DOHH2 (cell line): Measurements from ENCODE around the gene NUMBL.

Source experiments
- H3F3A ChIP-seq: fragments of 200-600 bp; sonication (generic), shearing (Covaris generic); 2 replicates; pipeline ENCODE4 v1.6.0; 2016; ENCODE audit warnings: antibody characterized with exemption, mild to moderate bottlenecking; ENCODE audit not compliant: control insufficient read depth, insufficient read depth
- H3K27ac ChIP-seq: fragments of 200-600 bp; sonication (generic); 2 replicates; pipeline ENCODE4 v1.5.1; 2014; ENCODE audit warnings: low read depth, mild to moderate bottlenecking, low read length, moderate library complexity
- H3K27me3 ChIP-seq: fragments of 200-600 bp; sonication (generic); 2 replicates; pipeline ENCODE4 v1.6.1; 2014; ENCODE audit warnings: mild to moderate bottlenecking, low read length, mixed read lengths; ENCODE audit not compliant: control insufficient read depth
- H3K36me3 ChIP-seq: fragments of 200-600 bp; sonication (generic); 2 replicates; pipeline ENCODE4 v1.6.1; 2014; ENCODE audit warnings: mild to moderate bottlenecking, low read length, moderate library complexity, mixed read lengths; ENCODE audit not compliant: control insufficient read depth
- H3K4me1 ChIP-seq: fragments of 200-600 bp; sonication (generic); 2 replicates; pipeline ENCODE4 v1.6.1; 2014; ENCODE audit warnings: mild to moderate bottlenecking, low read length, mixed read lengths; ENCODE audit not compliant: control insufficient read depth
- H3K4me2 ChIP-seq: fragments of 200-600 bp; sonication (generic); 2 replicates; pipeline ENCODE4 v1.6.0; 2014; ENCODE audit warnings: mild to moderate bottlenecking, low read length, moderate library complexity
- H3K4me3 ChIP-seq: fragments of 200-600 bp; sonication (generic); 2 replicates; pipeline ENCODE4 v1.5.1; 2014; ENCODE audit warnings: mild to moderate bottlenecking, low read length, mixed read lengths
- H3K79me2 ChIP-seq: fragments of 200-600 bp; sonication (generic); 2 replicates; pipeline ENCODE4 v1.6.1; 2014; ENCODE audit warnings: mild to moderate bottlenecking, low read length, mixed read lengths; ENCODE audit not compliant: control insufficient read depth
- H3K9me2 ChIP-seq: fragments of 200-600 bp; sonication (generic); replicated peaks from 2 replicates; pipeline ENCODE4 v1.6.1; 2014; ENCODE audit warnings: mild to moderate bottlenecking, low read length, mixed read lengths; ENCODE audit not compliant: control insufficient read depth
- H3K9me3 ChIP-seq: fragments of 200-600 bp; sonication (generic); 2 replicates; pipeline ENCODE4 v1.6.1; 2014; ENCODE audit warnings: antibody characterized with exemption, low read length, mixed read lengths; ENCODE audit not compliant: control insufficient read depth, insufficient read depth
- H4K20me1 ChIP-seq: fragments of 200-600 bp; sonication (generic); 2 replicates; pipeline ENCODE4 v1.6.0; 2014; ENCODE audit warnings: low read depth, mild to moderate bottlenecking, antibody characterized with exemption, low read length, moderate library complexity; ENCODE audit not compliant: control insufficient read depth, insufficient read depth
- EZH2phosphoT487 ChIP-seq: fragments of 200-600 bp; sonication (generic); IDR thresholded peaks from 2 replicates; pipeline ENCODE4 v1.6.1; 2017; ENCODE audit warnings: borderline replicate concordance, mild to moderate bottlenecking, antibody characterized with exemption, low read length, moderate library complexity, mixed read lengths
- TF ChIP-seq, protein P1 (sequence below): fragments of 200-600 bp; sonication (generic); IDR thresholded peaks from one replicate; pipeline ENCODE4 v1.5.1; 2014; ENCODE audit warnings: antibody characterized with exemption, mild to moderate bottlenecking, low read depth, low read length; ENCODE audit not compliant: poor library complexity, severe bottlenecking

NUMBL gene

DNA sequence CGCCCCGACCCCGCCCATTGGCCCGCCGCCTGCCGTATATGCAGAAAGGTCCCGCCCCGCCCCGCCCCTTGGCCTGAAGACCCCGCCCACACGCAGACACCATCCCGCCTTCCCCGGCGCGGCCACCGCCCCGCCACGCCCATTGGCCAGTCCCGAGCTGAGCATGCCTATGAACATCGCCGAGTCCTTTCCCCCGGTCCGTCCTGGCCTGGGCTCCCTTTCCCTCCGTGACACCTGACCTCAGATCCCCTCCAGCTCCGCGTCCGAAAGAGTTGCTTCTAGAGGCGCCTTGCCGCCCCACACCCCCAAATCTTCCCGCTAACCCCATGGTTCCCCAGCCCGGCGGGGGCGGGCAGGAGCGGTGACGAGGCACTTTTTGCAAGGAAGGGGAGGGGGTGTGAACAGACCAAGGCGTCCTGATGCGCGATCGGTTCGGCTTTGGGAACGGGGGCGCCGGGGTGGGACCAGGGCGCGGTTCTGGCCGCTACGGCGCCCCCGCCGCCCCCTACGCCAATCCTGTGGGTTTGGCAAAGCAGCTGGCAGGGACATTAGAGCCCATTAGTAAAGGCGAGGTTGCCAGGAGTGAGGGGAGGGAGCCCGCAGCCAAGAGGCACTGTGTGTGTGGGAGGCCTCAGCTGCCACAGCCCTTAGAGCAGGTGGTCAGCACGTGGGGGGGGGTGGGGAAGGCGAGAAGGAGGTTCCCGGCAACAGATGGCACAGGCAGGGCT is 406 bp upstream of the NUMBL start:
- H3K79me2 ChIP-seq, result no peaks in the 10 kb centered on the region
- H3K9me2 ChIP-seq, result no peaks in the 10 kb centered on the region
- H3K9me3 ChIP-seq, result no peaks in the 10 kb centered on the region
- 0 out of 2 replicates have a peak, but pooled peaks cover 3% of the 10 kb centered on the region for H4K20me1 ChIP-seq
- H3K4me1 ChIP-seq, result peaks cover 36% of the 10 kb centered on the region
- H3K36me3 ChIP-seq, result no peaks in the 10 kb centered on the region
- H3K4me3 ChIP-seq, result peak overlapping the region; percentile 85
- no peak for TF ChIP-seq EZH2phosphoT487
- TF ChIP-seq, protein P1, sequence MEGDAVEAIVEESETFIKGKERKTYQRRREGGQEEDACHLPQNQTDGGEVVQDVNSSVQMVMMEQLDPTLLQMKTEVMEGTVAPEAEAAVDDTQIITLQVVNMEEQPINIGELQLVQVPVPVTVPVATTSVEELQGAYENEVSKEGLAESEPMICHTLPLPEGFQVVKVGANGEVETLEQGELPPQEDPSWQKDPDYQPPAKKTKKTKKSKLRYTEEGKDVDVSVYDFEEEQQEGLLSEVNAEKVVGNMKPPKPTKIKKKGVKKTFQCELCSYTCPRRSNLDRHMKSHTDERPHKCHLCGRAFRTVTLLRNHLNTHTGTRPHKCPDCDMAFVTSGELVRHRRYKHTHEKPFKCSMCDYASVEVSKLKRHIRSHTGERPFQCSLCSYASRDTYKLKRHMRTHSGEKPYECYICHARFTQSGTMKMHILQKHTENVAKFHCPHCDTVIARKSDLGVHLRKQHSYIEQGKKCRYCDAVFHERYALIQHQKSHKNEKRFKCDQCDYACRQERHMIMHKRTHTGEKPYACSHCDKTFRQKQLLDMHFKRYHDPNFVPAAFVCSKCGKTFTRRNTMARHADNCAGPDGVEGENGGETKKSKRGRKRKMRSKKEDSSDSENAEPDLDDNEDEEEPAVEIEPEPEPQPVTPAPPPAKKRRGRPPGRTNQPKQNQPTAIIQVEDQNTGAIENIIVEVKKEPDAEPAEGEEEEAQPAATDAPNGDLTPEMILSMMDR, result no peak
- no peaks in the 10 kb centered on the region for H3K27me3 ChIP-seq
- no peak overlapping the region for H3K27ac ChIP-seq
- H3F3A ChIP-seq, result no peaks in the 10 kb centered on the region
- peak overlapping the region; percentile 90 for H3K4me2 ChIP-seq

DNA sequence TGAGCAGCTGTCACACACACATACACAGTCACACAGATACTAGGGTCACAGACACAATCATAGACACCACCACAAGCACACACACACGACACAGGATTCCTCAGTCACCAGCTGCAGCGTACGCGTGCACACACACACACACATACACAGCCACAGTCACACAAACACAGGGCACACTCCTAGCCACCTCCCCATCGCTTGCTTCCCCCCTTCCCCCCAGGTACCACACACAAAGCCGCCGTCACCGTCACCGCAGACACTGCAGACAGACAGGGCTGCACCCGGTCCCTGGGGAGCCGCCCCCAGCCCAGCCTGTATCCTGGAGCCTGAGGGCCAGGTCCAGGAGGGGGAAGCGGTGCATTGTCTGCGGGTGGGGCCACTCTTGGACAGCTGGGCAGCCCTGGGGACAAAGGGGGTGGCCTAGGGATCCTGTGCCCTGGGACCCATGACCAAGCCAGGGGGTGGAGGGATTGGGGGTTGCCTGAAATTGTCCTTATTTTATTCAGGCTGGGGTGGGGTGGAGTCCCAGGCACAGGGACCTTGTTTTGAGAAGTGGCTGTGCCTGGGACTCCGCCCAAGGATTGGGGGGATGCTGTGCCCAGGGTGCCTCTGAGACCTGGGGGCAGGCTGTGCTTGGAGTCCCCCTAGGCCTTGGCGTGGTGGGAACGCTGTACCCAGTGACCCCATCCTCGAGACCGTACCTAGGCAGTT is 957 bp downstream of the NUMBL start:
- TF ChIP-seq EZH2phosphoT487, result no peak
- TF ChIP-seq, protein P1, result no peak
- Histone ChIP-seq H3K27me3 (no peaks in the 10 kb centered on the region), H3K9me3 (no peaks in the 10 kb centered on the region), H3K36me3 (no peaks in the 10 kb centered on the region), H3K27ac (no peak overlapping the region), H3K4me1 (peaks cover 36% of the 10 kb centered on the region), H4K20me1 (0 out of 2 replicates have a peak, but pooled peaks cover under 1% of the 10 kb centered on the region), H3K4me3 (peak overlapping the region; percentile 85), H3K4me2 (peak overlapping the region; percentile 90), H3K79me2 (no peaks in the 10 kb centered on the region), H3K9me2 (no peaks in the 10 kb centered on the region), H3F3A (no peaks in the 10 kb centered on the region)

DNA sequence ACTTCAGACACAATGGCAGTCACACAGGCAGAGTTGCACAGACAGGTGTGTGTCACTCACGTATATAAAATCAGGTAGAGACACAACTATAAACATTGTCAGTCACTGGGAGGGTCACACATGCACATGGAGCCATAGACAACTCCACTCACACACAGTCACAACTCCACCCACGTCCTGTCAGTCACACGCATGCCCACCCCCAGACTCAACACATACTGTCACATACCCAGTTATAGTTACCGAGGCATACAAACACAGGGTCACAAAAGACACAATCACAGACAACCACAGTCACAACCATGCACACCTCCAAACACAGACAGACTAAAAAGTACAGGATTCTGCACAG is 1.5 kb downstream of the NUMBL start:
- H3K9me3 ChIP-seq, result no peaks in the 10 kb centered on the region
- no peaks in the 10 kb centered on the region for H4K20me1 ChIP-seq
- peak overlapping the region; percentile 85; the same call in 1 of the 2 replicates for H3K4me3 ChIP-seq
- no peaks in the 10 kb centered on the region for H3K27me3 ChIP-seq
- H3K9me2 ChIP-seq, result no peaks in the 10 kb centered on the region
- peaks cover 36% of the 10 kb centered on the region for H3K4me1 ChIP-seq
- no peaks in the 10 kb centered on the region for H3K36me3 ChIP-seq
- no peak overlapping the region for H3K27ac ChIP-seq
- no peak for TF ChIP-seq EZH2phosphoT487
- TF ChIP-seq, protein P1, result no peak
- H3K4me2 ChIP-seq, result peak overlapping the region; percentile 90
- no peaks in the 10 kb centered on the region for H3K79me2 ChIP-seq
- H3F3A ChIP-seq, result no peaks in the 10 kb centered on the region
